HS-5 (cell line): ENCODE measurements around the gene HSD17B4.
"Not testable (repeated sequence)": the region's sequence is repeated elsewhere in the genome, so short reads cannot be mapped to it uniquely, and the experiment has no call there.

Experiments
- DNase-seq: peaks from one replicate; pipeline ENCODE4 v3.0.0-alpha.2; 2012; ENCODE audit warnings: low read depth

The HSD17B4 gene

GRCh38 chr5:119452373-119453039 is at the start of gene HSD17B4:
Gene HSD17B4, plus strand, starts transcription at chr5:119452497. Its CDS starts 79 bp downstream, at chr5:119452576.
- peak; percentile 53 for DNase-seq

GRCh38 chr5:119402555-119402954 is 49.7 kb upstream of the HSD17B4 start:
- DNase-seq = no peak

- no peak for DNase-seq
Observed at GRCh38 chr5:119404033-119404432, 48.3 kb upstream of the HSD17B4 start.

GRCh38 chr5:119405419-119405818 is 46.9 kb upstream of the HSD17B4 start:
- DNase-seq = no peak

GRCh38 chr5:119406551-119407110 is 45.7 kb upstream of the HSD17B4 start:
- no peak for DNase-seq

- DNase-seq = no peak
Observed at GRCh38 chr5:119409235-119409815, 43.0 kb upstream of the HSD17B4 start.

- DNase-seq = no peak
Observed at GRCh38 chr5:119410448-119411159, 41.7 kb upstream of the HSD17B4 start.

- DNase-seq = peak; percentile 54
Observed at GRCh38 chr5:119411361-119412278, 40.7 kb upstream of the HSD17B4 start.

GRCh38 chr5:119412279-119413227 is 39.7 kb upstream of the HSD17B4 start:
- DNase-seq = no peak

- DNase-seq = not testable (repeated sequence)
Observed at GRCh38 chr5:119414124-119414734, 38.1 kb upstream of the HSD17B4 start.

- DNase-seq = no peak
Observed at GRCh38 chr5:119417891-119418605, 34.2 kb upstream of the HSD17B4 start.

- DNase-seq = no peak
Observed at GRCh38 chr5:119418606-119419100, 33.6 kb upstream of the HSD17B4 start.

- no peak for DNase-seq
Observed at GRCh38 chr5:119420169-119420568, 32.1 kb upstream of the HSD17B4 start.

- no peak for DNase-seq
Observed at GRCh38 chr5:119426057-119426456, 26.2 kb upstream of the HSD17B4 start.

GRCh38 chr5:119427060-119427459 is 25.2 kb upstream of the HSD17B4 start:
- no peak for DNase-seq

- DNase-seq = not testable (repeated sequence)
Observed at GRCh38 chr5:119427596-119427995, 24.7 kb upstream of the HSD17B4 start.

- not testable (repeated sequence) for DNase-seq
Observed at GRCh38 chr5:119428166-119428565, 24.1 kb upstream of the HSD17B4 start.

- DNase-seq = not testable (repeated sequence)
Observed at GRCh38 chr5:119428574-119428973, 23.7 kb upstream of the HSD17B4 start.

- DNase-seq = not testable (repeated sequence)
Observed at GRCh38 chr5:119432674-119433237, 19.5 kb upstream of the HSD17B4 start.
